Breast epithelium (tissue), 3 donors: ENCODE results near the gene MIP.
"Not testable (repeated sequence)": the region's sequence is repeated elsewhere in the genome, so short reads cannot be mapped to it uniquely, and the experiment has no call there.

ENCODE experiments used
- POLR2A ChIP-seq: fragments of 450-650 bp; IDR thresholded peaks from one replicate; pipeline ENCODE4 v1.6.1; 2016; ENCODE audit warnings: antibody characterized with exemption, mild to moderate bottlenecking, moderate library complexity
- POLR2AphosphoS5 ChIP-seq, 3 donors: sonication (generic); formaldehyde crosslinking; IDR thresholded peaks; one replicate each; pipeline ENCODE4 v1.6.1; 2017; ENCODE audit warnings: antibody characterized with exemption in 3 of 3

- not testable (repeated sequence) for TF ChIP-seq POLR2A; POLR2AphosphoS5 (IDR thresholded peaks at IDR 0.05)
Observed at GRCh38 chr12:56401125-56401524, 53.3 kb downstream of the MIP start.
